Measurements from ENCODE around the gene ACOT7.

The ACOT7 gene

DNA sequence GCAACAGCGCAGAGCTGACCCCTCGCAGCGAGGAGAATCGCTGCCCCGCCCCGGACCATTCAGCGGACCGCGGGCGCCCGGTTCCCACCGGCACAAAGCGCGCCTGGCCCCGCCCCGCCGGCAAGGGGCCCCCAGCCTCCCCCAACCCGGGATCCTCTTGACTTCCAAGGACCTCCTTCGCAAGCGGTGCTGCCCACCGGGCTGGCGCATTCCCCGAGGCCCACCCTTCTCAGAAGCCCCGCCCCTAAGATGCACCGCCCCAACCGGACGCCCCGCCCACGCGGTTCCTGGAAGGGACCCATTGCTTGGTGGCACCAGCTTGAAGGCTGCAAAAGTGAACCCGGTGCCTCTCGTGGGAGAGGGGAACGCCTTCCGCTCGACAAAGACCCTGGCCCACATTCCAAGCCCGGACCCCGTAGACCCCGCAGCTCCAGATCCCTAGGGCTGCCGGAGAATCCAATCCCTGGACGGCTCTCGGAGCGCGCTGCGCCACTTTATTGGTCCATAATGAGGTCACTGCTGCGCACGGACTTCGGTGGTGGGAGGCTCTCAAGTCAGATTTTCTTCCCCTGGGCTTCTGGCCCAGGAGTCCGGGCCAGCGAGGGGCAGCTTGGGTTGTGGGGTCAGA lies 147.6 kb downstream of the ACOT7 start:
- H3K27ac ChIP-seq (ENCODE audit: low read depth, low read length) = no peak overlapping the region
- H3K27me3 ChIP-seq (ENCODE audit: control insufficient read depth in 1 of 2, insufficient read depth in 2 of 2, low read length in 2 of 2) = peaks cover 51 to 57% of the 10 kb centered on the region in 2 donors
- no peak overlapping the region for H3K4me3 ChIP-seq (ENCODE audit: low read depth in 1 of 2, low read length in 2 of 2)
- H3K4me1 ChIP-seq (ENCODE audit: control insufficient read depth in 1 of 2, insufficient read depth in 2 of 2, low read length in 2 of 2) = peaks cover 7 to 19% of the 10 kb centered on the region in 2 donors
- H3K36me3 ChIP-seq (ENCODE audit: control insufficient read depth in 1 of 2, insufficient read depth in 2 of 2, low read length in 2 of 2) = no peaks in the 10 kb centered on the region
- H3K9me3 ChIP-seq (ENCODE audit: control insufficient read depth in 1 of 2, low read length in 2 of 2) = no peaks in the 10 kb centered on the region
- no peak overlapping the region for H3K9ac ChIP-seq (ENCODE audit: low read depth in 1 of 2, low read length in 2 of 2)

DNA sequence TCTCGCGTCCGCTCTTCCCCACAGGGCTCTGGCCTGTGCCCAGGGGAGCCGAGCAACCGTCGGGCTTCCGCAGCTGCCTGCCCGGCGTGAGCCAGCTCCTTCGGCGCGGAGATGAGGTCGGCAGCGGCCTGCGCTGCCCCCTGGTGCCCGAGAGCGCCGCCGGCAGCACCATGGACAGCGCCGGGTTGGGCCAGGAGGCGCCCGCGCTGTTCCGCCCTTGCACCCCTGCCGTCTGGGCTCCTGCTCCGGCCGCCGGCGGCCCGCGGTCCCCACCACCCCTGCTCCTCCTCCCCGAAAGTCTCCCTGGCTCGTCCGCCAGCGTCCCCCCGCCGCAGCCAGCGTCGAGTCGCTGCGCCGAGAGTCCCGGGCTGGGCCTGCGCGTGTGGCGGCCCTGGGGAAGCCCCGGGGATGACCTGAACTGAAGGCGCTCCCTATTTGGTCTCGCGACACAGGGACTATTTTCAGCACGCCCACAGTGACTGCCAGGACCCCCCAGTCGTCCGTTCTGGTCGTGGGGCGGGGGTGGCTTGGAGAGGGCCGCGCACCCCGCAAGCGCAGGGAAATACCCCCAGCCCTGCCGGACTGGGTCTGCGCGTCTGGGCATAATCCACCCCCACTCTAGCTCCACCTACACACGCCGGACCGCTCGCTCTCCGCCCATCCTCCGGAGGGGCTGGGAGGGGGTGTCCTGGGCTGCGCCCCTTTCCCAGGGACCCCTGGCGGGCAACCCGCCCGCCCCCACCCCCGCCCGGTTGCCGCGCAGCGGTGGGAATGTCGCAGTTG lies 148.3 kb downstream of the ACOT7 start:
- Histone ChIP-seq H3K36me3 (ENCODE audit: control insufficient read depth in 1 of 2, insufficient read depth in 2 of 2, low read length in 2 of 2) (no peaks in the 10 kb centered on the region), H3K4me3 (ENCODE audit: low read depth in 1 of 2, low read length in 2 of 2) (no peak overlapping the region), H3K9me3 (ENCODE audit: control insufficient read depth in 1 of 2, low read length in 2 of 2) (no peaks in the 10 kb centered on the region), H3K4me1 (ENCODE audit: control insufficient read depth in 1 of 2, insufficient read depth in 2 of 2, low read length in 2 of 2) (peaks cover 7 to 19% of the 10 kb centered on the region in 2 donors), H3K27me3 (ENCODE audit: control insufficient read depth in 1 of 2, insufficient read depth in 2 of 2, low read length in 2 of 2) (peaks cover 53 to 64% of the 10 kb centered on the region in 2 donors), H3K27ac (ENCODE audit: low read depth, low read length) (no peak overlapping the region), H3K9ac (ENCODE audit: low read depth in 1 of 2, low read length in 2 of 2) (no peak overlapping the region)

DNA sequence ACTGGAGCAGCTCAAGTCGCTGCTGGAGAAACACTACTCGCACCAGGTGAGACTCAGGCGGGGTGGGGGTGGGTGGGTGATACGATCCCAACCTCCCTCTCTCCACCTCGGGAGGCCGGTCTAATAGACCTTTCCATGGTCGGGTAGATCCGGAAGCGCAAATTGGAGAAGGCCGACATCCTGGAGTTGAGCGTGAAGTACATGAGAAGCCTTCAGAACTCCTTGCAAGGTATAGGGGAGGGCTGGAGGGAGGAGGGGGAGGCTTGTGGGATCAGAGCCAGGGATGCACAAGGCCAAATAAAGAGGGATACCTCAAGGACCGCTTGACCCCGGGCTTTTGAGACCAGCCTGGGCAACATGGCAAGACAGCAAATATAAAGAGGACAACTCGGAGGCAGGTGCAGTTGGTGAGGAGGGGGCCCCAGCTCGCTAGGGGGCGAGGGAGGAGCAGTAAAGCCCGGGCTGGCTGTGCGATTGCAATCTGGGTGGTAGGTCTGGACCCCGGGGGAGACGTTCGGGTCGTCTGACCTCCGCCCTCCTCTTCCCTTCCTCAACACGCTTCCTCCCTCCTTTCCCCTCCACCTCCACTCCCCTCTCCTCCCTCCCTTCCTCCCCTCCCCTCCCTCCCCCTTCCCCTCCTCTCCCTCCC lies 149.0 kb downstream of the ACOT7 start:
- H3K9ac ChIP-seq (ENCODE audit: low read depth in 1 of 2, low read length in 2 of 2) = no peak overlapping the region
- peaks cover 7 to 14% of the 10 kb centered on the region in 2 donors for H3K4me1 ChIP-seq (ENCODE audit: control insufficient read depth in 1 of 2, insufficient read depth in 2 of 2, low read length in 2 of 2)
- H3K27ac ChIP-seq (ENCODE audit: low read depth, low read length) = no peak overlapping the region
- H3K27me3 ChIP-seq (ENCODE audit: control insufficient read depth in 1 of 2, insufficient read depth in 2 of 2, low read length in 2 of 2) = peaks cover 50 to 69% of the 10 kb centered on the region in 2 donors
- no peak overlapping the region for H3K4me3 ChIP-seq (ENCODE audit: low read depth in 1 of 2, low read length in 2 of 2)
- no peaks in the 10 kb centered on the region for H3K36me3 ChIP-seq (ENCODE audit: control insufficient read depth in 1 of 2, insufficient read depth in 2 of 2, low read length in 2 of 2)
- no peaks in the 10 kb centered on the region for H3K9me3 ChIP-seq (ENCODE audit: control insufficient read depth in 1 of 2, low read length in 2 of 2)

DNA sequence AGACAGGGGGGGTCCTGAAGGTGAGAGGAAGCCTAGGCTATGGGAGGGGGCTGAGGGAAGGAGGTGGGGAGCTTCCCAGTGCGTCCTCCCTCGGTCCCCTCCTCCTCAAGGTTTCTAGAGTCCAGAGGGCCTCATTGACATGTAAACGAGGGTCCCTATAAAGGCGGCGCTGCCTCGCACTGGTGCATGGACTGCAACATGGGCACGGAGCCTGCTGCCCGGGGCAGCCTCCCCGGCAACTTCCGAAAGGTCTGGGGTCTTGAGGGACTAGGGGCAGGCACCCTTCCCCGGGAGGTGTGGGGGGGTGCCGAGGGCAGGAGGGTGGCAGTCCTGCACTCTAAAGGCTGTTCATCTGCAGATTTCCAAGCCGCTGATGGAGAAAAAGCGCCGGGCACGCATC lies 149.6 kb downstream of the ACOT7 start, which contains the start of gene HES3:
HES3 (plus strand) TSS at position 187 of the 400 bp plus-strand sequence; CDS start at position 374, 187 bp downstream.
- peaks cover 7 to 14% of the 10 kb centered on the region in 2 donors for H3K4me1 ChIP-seq (ENCODE audit: control insufficient read depth in 1 of 2, insufficient read depth in 2 of 2, low read length in 2 of 2)
- H3K36me3 ChIP-seq (ENCODE audit: control insufficient read depth in 1 of 2, insufficient read depth in 2 of 2, low read length in 2 of 2) = no peaks in the 10 kb centered on the region

DNA sequence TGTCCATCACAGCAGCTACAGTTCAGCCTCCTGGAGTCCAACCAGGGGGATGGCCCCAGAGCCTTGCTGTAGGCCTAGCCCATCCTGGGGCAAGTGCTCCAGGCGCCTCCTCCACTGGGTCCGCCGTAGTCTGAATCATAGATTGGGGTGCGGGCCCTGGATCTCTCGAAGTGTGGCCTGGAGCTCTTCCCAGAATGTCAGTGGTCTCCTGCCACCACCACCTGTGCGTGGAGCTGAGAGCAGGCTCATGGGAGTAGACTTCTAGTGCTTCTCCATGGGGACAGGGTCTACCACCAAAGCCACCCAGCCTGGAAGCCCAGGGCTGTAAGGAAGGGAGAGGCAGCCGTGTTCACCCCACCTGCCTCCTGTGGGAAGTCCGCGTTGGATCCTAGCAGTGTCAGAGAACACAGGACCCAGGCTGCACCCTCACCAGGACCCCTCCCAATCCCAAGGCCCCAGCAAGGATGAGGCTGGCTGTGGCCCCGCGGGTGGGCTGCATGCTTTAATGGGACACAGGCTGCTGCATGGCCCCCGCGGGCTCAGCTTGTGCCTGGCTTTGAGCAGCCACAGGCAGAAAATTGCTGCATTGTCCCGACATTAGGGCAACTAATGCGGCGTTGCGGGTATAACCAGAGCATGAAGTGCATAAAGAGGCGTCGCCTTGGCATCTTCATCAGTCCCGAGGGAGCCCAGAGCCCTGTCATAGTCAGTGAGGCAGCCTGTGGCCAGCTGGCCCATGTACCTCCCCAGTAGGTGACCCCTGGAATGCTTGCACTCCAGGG lies 150.3 kb downstream of the ACOT7 start:
- no peak overlapping the region for H3K27ac ChIP-seq (ENCODE audit: low read depth, low read length)
- no peaks in the 10 kb centered on the region for H3K9me3 ChIP-seq (ENCODE audit: control insufficient read depth in 1 of 2, low read length in 2 of 2)
- H3K27me3 ChIP-seq (ENCODE audit: control insufficient read depth in 1 of 2, insufficient read depth in 2 of 2, low read length in 2 of 2) = peaks cover 50 to 60% of the 10 kb centered on the region in 2 donors
- no peak overlapping the region for H3K9ac ChIP-seq (ENCODE audit: low read depth in 1 of 2, low read length in 2 of 2)
- peaks cover 7 to 14% of the 10 kb centered on the region in 2 donors for H3K4me1 ChIP-seq (ENCODE audit: control insufficient read depth in 1 of 2, insufficient read depth in 2 of 2, low read length in 2 of 2)
- no peak overlapping the region for H3K4me3 ChIP-seq (ENCODE audit: low read depth in 1 of 2, low read length in 2 of 2)
- H3K36me3 ChIP-seq (ENCODE audit: control insufficient read depth in 1 of 2, insufficient read depth in 2 of 2, low read length in 2 of 2) = no peaks in the 10 kb centered on the region

More for the DNA sequence above, 149.6 kb downstream of the ACOT7 start, which contains the start of gene HES3:
- Histone ChIP-seq H3K9me3 (ENCODE audit: control insufficient read depth in 1 of 2, low read length in 2 of 2) (no peaks in the 10 kb centered on the region), H3K4me3 (ENCODE audit: low read depth in 1 of 2, low read length in 2 of 2) (no peak within 1 kb of the TSS), H3K27ac (ENCODE audit: low read depth, low read length) (no peak within 1 kb of the TSS), H3K9ac (ENCODE audit: low read depth in 1 of 2, low read length in 2 of 2) (no peak within 1 kb of the TSS), H3K27me3 (ENCODE audit: control insufficient read depth in 1 of 2, insufficient read depth in 2 of 2, low read length in 2 of 2) (peaks cover 54 to 67% of the 10 kb centered on the region in 2 donors)

DNA sequence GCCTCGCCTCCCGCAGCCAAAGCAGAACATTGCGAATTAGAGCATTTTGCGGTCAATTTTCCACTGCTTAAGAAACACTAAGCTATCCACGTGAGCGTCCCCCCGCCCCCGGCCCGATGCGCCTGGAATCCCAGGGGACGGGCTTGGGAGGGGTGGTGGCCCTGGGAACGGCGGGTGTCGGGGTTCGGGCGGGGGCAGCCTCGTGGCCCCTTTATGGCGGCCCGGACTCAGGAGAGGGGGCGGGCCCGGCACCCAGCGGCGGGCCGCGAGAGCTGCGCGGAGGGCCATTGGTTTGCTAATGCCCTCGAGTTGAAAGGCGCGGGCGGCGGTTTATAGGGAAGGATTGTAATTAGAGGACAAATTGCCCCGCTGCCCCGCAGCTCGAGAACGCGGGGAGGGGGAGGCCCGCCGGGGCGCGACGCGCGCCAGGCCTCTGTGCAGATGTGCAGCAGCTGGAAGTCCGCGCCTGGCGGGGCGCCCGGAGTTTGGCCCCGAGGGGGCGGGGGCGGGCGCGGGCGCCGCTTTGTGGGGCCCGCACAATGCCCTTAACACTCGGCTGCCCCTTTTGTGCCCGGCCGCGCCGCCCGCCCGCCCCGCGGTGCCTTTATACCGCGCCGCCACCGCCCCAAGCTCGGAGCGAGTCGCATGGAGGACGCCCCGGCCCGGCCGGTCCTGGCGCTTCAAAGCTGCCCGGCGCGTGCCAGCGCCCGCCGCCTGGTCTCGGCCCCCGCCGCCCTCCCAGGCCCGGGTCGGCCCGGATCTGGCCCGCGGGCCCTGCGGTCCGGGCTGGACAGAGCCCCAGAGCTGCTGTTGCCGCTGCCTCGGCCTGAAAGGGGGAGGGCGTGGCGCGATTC lies 151.5 kb downstream of the ACOT7 start:
- H3K27ac ChIP-seq (ENCODE audit: low read depth, low read length) = no peak overlapping the region
- H3K36me3 ChIP-seq (ENCODE audit: control insufficient read depth in 1 of 2, insufficient read depth in 2 of 2, low read length in 2 of 2) = no peaks in the 10 kb centered on the region
- peaks cover 49 to 50% of the 10 kb centered on the region in 2 donors for H3K27me3 ChIP-seq (ENCODE audit: control insufficient read depth in 1 of 2, insufficient read depth in 2 of 2, low read length in 2 of 2)
- no peak overlapping the region for H3K9ac ChIP-seq (ENCODE audit: low read depth in 1 of 2, low read length in 2 of 2)
- H3K4me1 ChIP-seq (ENCODE audit: control insufficient read depth in 1 of 2, insufficient read depth in 2 of 2, low read length in 2 of 2) = peaks cover 7 to 14% of the 10 kb centered on the region in 2 donors
- H3K4me3 ChIP-seq (ENCODE audit: low read depth in 1 of 2, low read length in 2 of 2) = no peak overlapping the region
- no peaks in the 10 kb centered on the region for H3K9me3 ChIP-seq (ENCODE audit: control insufficient read depth in 1 of 2, low read length in 2 of 2)

DNA sequence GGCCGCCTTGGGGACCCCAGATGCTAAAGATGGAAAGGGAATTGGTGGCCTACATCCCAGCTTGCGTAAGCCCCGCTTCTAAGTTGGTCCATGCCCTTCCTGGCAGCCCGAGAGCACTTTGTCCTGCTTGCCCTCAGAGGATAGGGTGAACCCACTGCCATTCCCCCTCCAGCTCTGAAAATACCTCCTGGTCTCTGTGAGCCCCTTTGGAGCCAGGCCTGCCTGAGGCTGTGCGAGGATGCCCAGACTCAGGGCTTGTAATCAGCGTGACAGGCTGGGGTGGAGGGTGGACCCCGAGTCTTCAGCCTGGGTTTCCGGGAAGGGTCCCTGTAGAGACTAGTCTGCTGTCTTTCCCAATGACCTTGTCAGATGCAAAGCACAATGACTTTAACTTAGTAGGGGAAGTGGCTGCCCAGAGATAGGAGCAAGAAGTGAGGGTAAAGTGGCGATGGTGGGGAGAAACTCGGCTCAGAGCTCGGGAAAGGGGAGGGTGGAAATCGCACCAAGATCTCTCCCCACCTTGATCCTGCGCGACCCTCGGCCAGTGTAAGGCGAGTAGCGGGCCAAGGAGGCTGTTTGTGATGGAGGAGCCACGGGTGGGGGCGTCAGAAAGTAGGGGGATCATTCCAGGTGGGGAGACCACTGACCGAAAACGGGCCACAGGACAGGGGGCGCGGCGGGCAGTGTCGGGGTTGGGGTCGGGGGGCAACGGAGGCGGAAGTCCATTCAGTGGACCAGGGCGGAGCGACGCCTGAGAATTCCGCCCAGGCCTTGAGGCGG lies 152.3 kb downstream of the ACOT7 start:
- Histone ChIP-seq H3K4me1 (ENCODE audit: control insufficient read depth in 1 of 2, insufficient read depth in 2 of 2, low read length in 2 of 2) (peaks cover 3 to 8% of the 10 kb centered on the region in 2 donors), H3K4me3 (ENCODE audit: low read depth in 1 of 2, low read length in 2 of 2) (no peak overlapping the region), H3K27me3 (ENCODE audit: control insufficient read depth in 1 of 2, insufficient read depth in 2 of 2, low read length in 2 of 2) (peaks cover 45% of the 10 kb centered on the region in 2 donors), H3K36me3 (ENCODE audit: control insufficient read depth in 1 of 2, insufficient read depth in 2 of 2, low read length in 2 of 2) (no peaks in the 10 kb centered on the region), H3K9ac (ENCODE audit: low read depth in 1 of 2, low read length in 2 of 2) (no peak overlapping the region), H3K27ac (ENCODE audit: low read depth, low read length) (no peak overlapping the region), H3K9me3 (ENCODE audit: control insufficient read depth in 1 of 2, low read length in 2 of 2) (no peaks in the 10 kb centered on the region)

DNA sequence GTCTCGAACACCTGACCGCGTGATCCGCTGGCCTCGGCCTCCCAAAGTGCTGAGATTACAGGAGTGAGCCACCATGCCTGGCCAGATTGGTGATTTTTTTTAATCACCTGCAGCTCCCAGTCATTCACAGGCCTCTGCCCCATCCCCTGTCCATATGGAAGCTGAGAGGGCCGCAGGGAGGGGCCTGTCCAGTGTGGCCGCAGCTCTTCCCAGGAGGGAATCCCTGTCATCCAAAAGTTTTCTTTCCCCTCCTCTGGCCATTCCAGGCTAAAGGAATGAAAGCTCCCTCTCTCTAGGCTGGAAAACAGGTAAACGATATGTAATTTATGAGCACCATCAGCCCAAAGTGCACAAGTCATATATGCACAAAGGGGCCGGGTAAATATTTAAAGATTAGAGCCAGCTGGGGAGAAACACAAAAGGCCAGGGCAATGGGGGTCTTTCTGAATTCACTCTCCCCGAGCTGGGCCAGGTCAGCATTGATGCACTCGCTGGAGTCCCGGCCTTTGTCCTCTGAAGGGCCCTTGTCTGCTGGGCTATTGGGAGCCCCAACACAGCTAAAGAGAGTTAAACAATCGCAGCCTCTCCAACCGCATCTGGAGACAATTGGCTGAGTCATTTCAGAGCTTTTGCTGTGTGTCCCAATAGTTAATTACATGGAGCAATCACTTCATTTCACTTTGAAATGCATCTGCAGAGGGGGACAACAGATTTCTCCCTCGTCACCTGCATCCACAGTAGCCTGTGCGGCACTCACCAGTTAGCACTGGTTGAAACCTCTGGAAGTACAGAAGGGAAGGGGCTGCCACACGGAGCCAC lies 153.4 kb downstream of the ACOT7 start:
- Histone ChIP-seq H3K9ac (ENCODE audit: low read depth in 1 of 2, low read length in 2 of 2) (no peak overlapping the region), H3K27me3 (ENCODE audit: control insufficient read depth in 1 of 2, insufficient read depth in 2 of 2, low read length in 2 of 2) (peaks cover 41% of the 10 kb centered on the region in 2 donors), H3K27ac (ENCODE audit: low read depth, low read length) (no peak overlapping the region), H3K4me1 (ENCODE audit: control insufficient read depth in 1 of 2, insufficient read depth in 2 of 2, low read length in 2 of 2) (peaks cover under 1 to 2% of the 10 kb centered on the region in 2 donors), H3K36me3 (ENCODE audit: control insufficient read depth in 1 of 2, insufficient read depth in 2 of 2, low read length in 2 of 2) (no peaks in the 10 kb centered on the region), H3K9me3 (ENCODE audit: control insufficient read depth in 1 of 2, low read length in 2 of 2) (no peaks in the 10 kb centered on the region), H3K4me3 (ENCODE audit: low read depth in 1 of 2, low read length in 2 of 2) (no peak overlapping the region)

Data from duodenal mucosa (tissue), 2 donors.